ENCODE results near the gene C3orf70. TPM values are rescaled to one million over a fixed set of nuclear protein-coding genes. Genes with fewer than 3 reads are reported as not detected.
A peak's percentile ranks its signal among the peaks of the same experiment; 100 is the strongest.

C3orf70 gene
- total and polyA plus RNA-seq, 12 donors, result 0.75 to 2.2 (median 1.7) TPM

- Histone ChIP-seq H3K4me3 (no peak overlapping the region), H3K36me3 (no peaks in the 10 kb centered on the region), H3K27ac (no peak overlapping the region), H3K4me1 (peaks cover 0 to 8% (median 0%) of the 10 kb centered on the region in 9 donors), H3K9me3 (no peaks in the 10 kb centered on the region), H3K27me3 (no peaks in the 10 kb centered on the region)
- no peak for ATAC-seq
- intact Hi-C loops (cut with DNase I), result no loop called here
- TF ChIP-seq, protein P1, sequence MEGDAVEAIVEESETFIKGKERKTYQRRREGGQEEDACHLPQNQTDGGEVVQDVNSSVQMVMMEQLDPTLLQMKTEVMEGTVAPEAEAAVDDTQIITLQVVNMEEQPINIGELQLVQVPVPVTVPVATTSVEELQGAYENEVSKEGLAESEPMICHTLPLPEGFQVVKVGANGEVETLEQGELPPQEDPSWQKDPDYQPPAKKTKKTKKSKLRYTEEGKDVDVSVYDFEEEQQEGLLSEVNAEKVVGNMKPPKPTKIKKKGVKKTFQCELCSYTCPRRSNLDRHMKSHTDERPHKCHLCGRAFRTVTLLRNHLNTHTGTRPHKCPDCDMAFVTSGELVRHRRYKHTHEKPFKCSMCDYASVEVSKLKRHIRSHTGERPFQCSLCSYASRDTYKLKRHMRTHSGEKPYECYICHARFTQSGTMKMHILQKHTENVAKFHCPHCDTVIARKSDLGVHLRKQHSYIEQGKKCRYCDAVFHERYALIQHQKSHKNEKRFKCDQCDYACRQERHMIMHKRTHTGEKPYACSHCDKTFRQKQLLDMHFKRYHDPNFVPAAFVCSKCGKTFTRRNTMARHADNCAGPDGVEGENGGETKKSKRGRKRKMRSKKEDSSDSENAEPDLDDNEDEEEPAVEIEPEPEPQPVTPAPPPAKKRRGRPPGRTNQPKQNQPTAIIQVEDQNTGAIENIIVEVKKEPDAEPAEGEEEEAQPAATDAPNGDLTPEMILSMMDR (IDR thresholded peaks at IDR 0.05), result no peak
- DNase-seq, result no peak
- 66 to 69% methylated on average over 2 of the region's 2 CpGs for WGBS, 2 donors
Measured at GRCh38 chr3:185089343-185089742, 63.5 kb downstream of the C3orf70 start.

- H3K27me3 ChIP-seq, result no peaks in the 10 kb centered on the region
- H3K27ac ChIP-seq, result no peak overlapping the region
- no peak overlapping the region for H3K4me3 ChIP-seq
- WGBS, 2 donors, result 76 to 81% methylated on average over 3 of the region's 3 CpGs
- no peaks in the 10 kb centered on the region for H3K9me3 ChIP-seq
- DNase-seq (no peak), ATAC-seq (no peak)
- H3K36me3 ChIP-seq, result peaks cover 0 to 10% (median 0%) of the 10 kb centered on the region in 9 donors
- intact Hi-C loops (cut with DNase I), result no loop called here
- TF ChIP-seq, protein P1 (IDR thresholded peaks at IDR 0.05), result no peak
- H3K4me1 ChIP-seq, result peaks cover 0 to 5% (median 0%) of the 10 kb centered on the region in 9 donors
Measured at GRCh38 chr3:185087419-185087818, 65.4 kb downstream of the C3orf70 start.

DNA sequence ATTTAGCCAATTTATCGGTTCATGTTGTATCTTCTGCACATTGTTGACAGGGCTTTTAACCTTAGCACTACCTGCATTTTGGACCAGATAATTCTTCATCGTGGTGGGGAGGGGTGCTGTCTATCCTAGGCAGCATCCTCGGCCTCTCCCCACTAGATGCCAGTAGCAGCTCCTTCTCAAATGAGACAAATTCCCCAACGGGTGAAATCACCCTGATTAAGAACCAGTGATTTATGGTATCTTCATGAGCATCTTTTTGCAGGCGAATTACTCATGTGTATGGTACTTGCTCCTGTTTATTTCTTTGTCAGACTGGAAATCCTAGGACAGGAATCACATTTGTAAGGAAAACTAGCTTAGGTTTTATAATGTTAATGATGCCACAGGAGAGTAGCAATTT is 68.0 kb downstream of the C3orf70 start:
- DNase-seq, result no peak
- Histone ChIP-seq H3K4me1 (peaks cover 0 to 9% (median 0%) of the 10 kb centered on the region in 9 donors), H3K9me3 (no peaks in the 10 kb centered on the region), H3K36me3 (peaks cover 0 to 32% (median 0%) of the 10 kb centered on the region in 9 donors), H3K4me3 (no peak overlapping the region), H3K27ac (no peak overlapping the region), H3K27me3 (no peaks in the 10 kb centered on the region)
- ATAC-seq, result no peak
- TF ChIP-seq, protein P1 (IDR thresholded peaks at IDR 0.05), result peak in 2 of 9 donors; percentile 7 to 24
- intact Hi-C loops (cut with DNase I), result no loop called here
- 68 to 77% methylated on average over 5 of the region's 5 CpGs for WGBS, 2 donors

GRCh38 chr3:185084402-185084801 is 68.5 kb downstream of the C3orf70 start:
- WGBS, 2 donors, result 84 to 89% methylated on average over 5 of the region's 5 CpGs
- intact Hi-C loops (cut with DNase I), result no loop called here
- Histone ChIP-seq H3K36me3 (peaks cover 0 to 32% (median 0%) of the 10 kb centered on the region in 9 donors), H3K9me3 (no peaks in the 10 kb centered on the region), H3K27ac (no peak overlapping the region), H3K4me1 (peaks cover 0 to 14% (median 3%) of the 10 kb centered on the region in 9 donors), H3K4me3 (no peak overlapping the region), H3K27me3 (no peaks in the 10 kb centered on the region)
- DNase-seq, result no peak
- ATAC-seq, result no peak
- TF ChIP-seq, protein P1 (IDR thresholded peaks at IDR 0.05), result no peak
